HG02938 (cell line): Measurements from ENCODE around the gene CNGA1.
A peak's percentile ranks its signal among the peaks of the same experiment; 100 is the strongest.
"Not testable (repeated sequence)": the region's sequence is repeated elsewhere in the genome, so short reads cannot be mapped to it uniquely, and the experiment has no call there.

Experiments used
- ATAC-seq: cut with Tn5 transposase; IDR thresholded peaks from one replicate; pipeline ENCODE4 v1.9.1; 2021; ENCODE audit warnings: mild to moderate bottlenecking, moderate library complexity; ENCODE audit not compliant: unreplicated experiment

Gene CNGA1

GRCh38 chr4:47972721-47973120 is 43.8 kb downstream of the CNGA1 start:
- ATAC-seq, result no peak

GRCh38 chr4:47972181-47972580 is 44.3 kb downstream of the CNGA1 start:
- peak; percentile 64 for ATAC-seq

- ATAC-seq, result no peak
Observed at GRCh38 chr4:47968847-47969246, 47.6 kb downstream of the CNGA1 start.

- ATAC-seq, result no peak
Observed at GRCh38 chr4:47954677-47955076, 61.8 kb downstream of the CNGA1 start.

GRCh38 chr4:47954245-47954644 is 62.2 kb downstream of the CNGA1 start:
- no peak for ATAC-seq

GRCh38 chr4:47945930-47946726 is 70.4 kb downstream of the CNGA1 start:
- ATAC-seq, result no peak

- ATAC-seq, result no peak
Observed at GRCh38 chr4:47942081-47942819, 74.2 kb downstream of the CNGA1 start.

- ATAC-seq, result no peak
Observed at GRCh38 chr4:47939456-47939855, 77.0 kb downstream of the CNGA1 start.

GRCh38 chr4:47936336-47936735 is 80.1 kb downstream of the CNGA1 start:
- no peak for ATAC-seq

GRCh38 chr4:47933840-47934239 is 82.6 kb downstream of the CNGA1 start:
- peak; percentile 62 for ATAC-seq

GRCh38 chr4:47930971-47931804 is 85.3 kb downstream of the CNGA1 start:
- ATAC-seq, result no peak

- no peak for ATAC-seq
Observed at GRCh38 chr4:47929682-47930201, 86.7 kb downstream of the CNGA1 start.

GRCh38 chr4:47926667-47927258 is 89.7 kb downstream of the CNGA1 start:
- peak; percentile 94 for ATAC-seq

GRCh38 chr4:47923261-47923608 is 93.2 kb downstream of the CNGA1 start:
- not testable (repeated sequence) for ATAC-seq

GRCh38 chr4:47922436-47923260 is 93.8 kb downstream of the CNGA1 start:
- ATAC-seq, result not testable (repeated sequence)

- not testable (repeated sequence) for ATAC-seq
Observed at GRCh38 chr4:47917163-47917562, 99.3 kb downstream of the CNGA1 start.

GRCh38 chr4:47915378-47915777 is 101.1 kb downstream of the CNGA1 start:
- no peak for ATAC-seq

GRCh38 chr4:47914926-47915237 is 101.6 kb downstream of the CNGA1 start:
- ATAC-seq, result peak; percentile 25

- ATAC-seq, result peak; percentile 98
Observed at GRCh38 chr4:47914220-47914925, 102.1 kb downstream of the CNGA1 start, which contains the start of gene NFXL1. TSS of gene NFXL1 (minus strand) at chr4:47914583. CDS start at chr4:47914203, 380 bp downstream.
